Body of pancreas (tissue), 4 donors: Measurements from ENCODE around the gene XPO1. TPM values are rescaled to one million over a fixed set of nuclear protein-coding genes. Genes with fewer than 3 reads are reported as not detected.

Experiments
- ATAC-seq: fragments of 150-250 bp; one replicate; pipeline ENCODE4 v1.9.1; 2016
- DNase-seq, 4 donors: peaks; one replicate each; pipeline ENCODE4 v3.0.0-alpha.2; 2019
- H3K27ac ChIP-seq, 4 donors: fragments of 200-600 bp; sonication (generic); 1 replicate in 3 of 4; 2 replicates in 1 of 4; pipeline versions ENCODE4 v1.5.1 to v1.6.1; 2016 to 2019; ENCODE audit warnings: mild to moderate bottlenecking in 1 of 4, mixed read lengths in 1 of 4, moderate library complexity in 1 of 4
- H3K27me3 ChIP-seq, 2 donors: fragments of 200-600 bp; sonication (generic); one replicate each; pipeline ENCODE4 v1.6.0; 2016; ENCODE audit warnings: mild to moderate bottlenecking in 1 of 2
- H3K36me3 ChIP-seq, 2 donors: fragments of 200-600 bp; sonication (generic); replicated peaks in 1 of 2; 2 replicates each; pipeline ENCODE4 v1.5.1; 2016; ENCODE audit warnings: low read depth in 2 of 2; ENCODE audit not compliant: insufficient read depth in 1 of 2
- H3K4me1 ChIP-seq: fragments of 200-600 bp; sonication (generic); one replicate; pipeline ENCODE4 v1.6.0; 2016
- H3K4me3 ChIP-seq, 2 donors: fragments of 200-600 bp; sonication (generic); 1 replicate in 1 of 2; 2 replicates in 1 of 2; pipeline ENCODE4 v1.5.1; 2016 to 2019
- H3K9me3 ChIP-seq, 3 donors: fragments of 200-600 bp; sonication (generic); 1 replicate in 2 of 3; 2 replicates in 1 of 3; pipeline ENCODE4 v1.5.1; 2016
- CTCF ChIP-seq, 7 experiments: fragments of 450-650 bp in 4 of 7; fragments of 200-600 bp in 3 of 7; sonication (generic) in 3 of 7; IDR thresholded peaks; one replicate each; pipeline ENCODE4 v1.5.1; 2016 to 2019; ENCODE audit warnings: antibody characterized with exemption in 7 of 7
- POLR2A ChIP-seq, 3 donors: fragments of 450-650 bp; IDR thresholded peaks; one replicate each; pipeline ENCODE4 v1.6.1; 2016; ENCODE audit warnings: antibody characterized with exemption in 3 of 3, mild to moderate bottlenecking in 2 of 3
- whole genome bisulfite sequencing, 2 donors: methylation state at CpG; one replicate each; pipeline ENCODE4 v1.1.5; 2017; 5-methylcytosine and 5-hydroxymethylcytosine counted together
- intact Hi-C: fragments of 100-400 bp; cut with DNase I; formaldehyde crosslinking; loops from one replicate; pipeline ENCODE4 v1.15.1; 2023
- total RNA-seq, 2 donors: library from RNA; depleted of rRNA; stranded (reverse); fragments of >200 nt; gene quantifications; one replicate each; pipeline ENCODE4 v1.1.0, GENCODE V29; 2016

XPO1 gene
- total RNA-seq, 2 donors from 2014 or later, result 55.7 to 70.0 TPM

- intact Hi-C loops, result no loop called here
- Histone ChIP-seq H3K27ac (no peak overlapping the region), H3K36me3 (peaks cover 0 to 3% of the 10 kb centered on the region in 2 donors), H3K9me3 (no peaks in the 10 kb centered on the region), H3K4me3 (no peak overlapping the region), H3K27me3 (no peaks in the 10 kb centered on the region), H3K4me1 (no peaks in the 10 kb centered on the region)
- ATAC-seq (no peak), DNase-seq (no peak)
- 67 to 88% methylated on average over 2 of the region's 2 CpGs for WGBS, 2 donors
- TF ChIP-seq CTCF (IDR thresholded peaks at IDR 0.05), result no peak
These were observed 33.2 kb downstream of the XPO1 start for GRCh38 chr2:61504949-61505348.

GRCh38 chr2:61499060-61499459, 39.1 kb downstream of the XPO1 start:
- peaks cover 0 to 20% of the 10 kb centered on the region in 2 donors for H3K36me3 ChIP-seq
- WGBS, 2 donors, result 96 to 100% methylated on average over 2 of the region's 2 CpGs
- no peak overlapping the region for H3K27ac ChIP-seq
- H3K4me1 ChIP-seq, result no peaks in the 10 kb centered on the region
- no peak overlapping the region for H3K4me3 ChIP-seq
- DNase-seq, result no peak
- intact Hi-C loops, result loop anchor here (10.0 kb wide), 1 partner anchor 376 kb away; no protein-coding TSS in a partner anchor
- ATAC-seq, result no peak
- no peaks in the 10 kb centered on the region for H3K27me3 ChIP-seq
- H3K9me3 ChIP-seq, result no peaks in the 10 kb centered on the region
- TF ChIP-seq POLR2A (IDR thresholded peaks at IDR 0.05), result no peak
- no peak for TF ChIP-seq CTCF (IDR thresholded peaks at IDR 0.05)

- no peak overlapping the region for H3K27ac ChIP-seq
- intact Hi-C loops, result loop anchor here (10.0 kb wide), 1 partner anchor 381 kb away; no protein-coding TSS in a partner anchor
- WGBS, 2 donors, result 61 to 85% methylated on average over 2 of the region's 2 CpGs
- no peaks in the 10 kb centered on the region for H3K9me3 ChIP-seq
- DNase-seq (no peak), ATAC-seq (no peak)
- H3K4me1 ChIP-seq, result no peaks in the 10 kb centered on the region
- no peak overlapping the region for H3K4me3 ChIP-seq
- no peak for TF ChIP-seq CTCF (IDR thresholded peaks at IDR 0.05)
- no peak for TF ChIP-seq POLR2A (IDR thresholded peaks at IDR 0.05)
- no peaks in the 10 kb centered on the region for H3K27me3 ChIP-seq
- H3K36me3 ChIP-seq, result peaks cover 0 to 37% of the 10 kb centered on the region in 2 donors
These were observed 44.6 kb downstream of the XPO1 start for GRCh38 chr2:61493523-61493942.

- no peak for DNase-seq
- Histone ChIP-seq H3K27ac (no peak overlapping the region), H3K9me3 (no peaks in the 10 kb centered on the region), H3K27me3 (no peaks in the 10 kb centered on the region), H3K36me3 (peaks cover 0 to 37% of the 10 kb centered on the region in 2 donors), H3K4me3 (no peak overlapping the region), H3K4me1 (no peaks in the 10 kb centered on the region)
- TF ChIP-seq CTCF (IDR thresholded peaks at IDR 0.05) (no peak), POLR2A (IDR thresholded peaks at IDR 0.05) (no peak)
- WGBS, 2 donors, result 89 to 90% methylated on average over 2 of the region's 2 CpGs
- intact Hi-C loops, result loop anchor here (10.0 kb wide), 1 partner anchor 382 kb away; no protein-coding TSS in a partner anchor
- no peak for ATAC-seq
These were observed 45.7 kb downstream of the XPO1 start for GRCh38 chr2:61492476-61492875.

- no peaks in the 10 kb centered on the region for H3K27me3 ChIP-seq
- ATAC-seq (no peak), DNase-seq (no peak)
- no peak for TF ChIP-seq POLR2A (IDR thresholded peaks at IDR 0.05)
- TF ChIP-seq CTCF (IDR thresholded peaks at IDR 0.05), result no peak
- no peak overlapping the region for H3K4me3 ChIP-seq
- WGBS, 2 donors, result 95 to 96% methylated on average over 5 of the region's 5 CpGs
- no peaks in the 10 kb centered on the region for H3K9me3 ChIP-seq
- no peaks in the 10 kb centered on the region for H3K4me1 ChIP-seq
- peaks cover 5 to 16% of the 10 kb centered on the region in 2 donors for H3K36me3 ChIP-seq
- no peak overlapping the region for H3K27ac ChIP-seq
- intact Hi-C loops, result no loop called here
These were observed 52.9 kb downstream of the XPO1 start for GRCh38 chr2:61485281-61485680.
